OCI-M1 (cell line): Measurements from ENCODE around the gene ISCA2.
A peak's percentile ranks its signal among the peaks of the same experiment; 100 is the strongest.

Experiments used
- DNase-seq: peaks from one replicate; lab custom pipeline; 2025; lab: John Stamatoyannopoulos, UW

The ISCA2 gene

DNA sequence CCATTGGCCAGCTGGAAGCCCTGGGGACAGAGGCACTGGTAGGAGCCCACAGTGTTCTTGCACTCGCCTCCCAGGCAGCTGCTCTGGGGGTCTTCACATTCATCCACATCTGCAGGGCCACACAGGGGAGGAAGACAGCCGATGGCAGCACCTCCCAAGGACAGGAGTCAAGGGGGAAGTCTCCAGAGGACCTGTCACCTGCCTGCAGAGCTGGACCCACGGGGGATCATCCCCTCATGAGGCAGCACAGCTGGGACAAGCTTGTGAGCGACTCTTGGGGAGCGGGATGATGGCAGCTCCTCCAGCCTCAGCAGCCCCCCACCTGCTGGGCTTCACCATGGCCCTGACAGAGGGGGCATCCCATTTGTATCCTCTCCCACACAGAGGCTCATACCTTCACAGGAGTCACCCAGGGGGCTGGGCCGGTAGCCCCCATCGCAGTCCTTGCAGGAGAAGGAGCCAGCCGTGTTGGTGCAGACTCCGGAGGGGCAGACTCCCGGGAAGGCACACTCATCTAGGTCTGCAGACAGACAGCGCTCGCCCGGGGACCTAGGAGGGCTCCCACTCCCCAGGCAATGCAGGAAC lies 15.4 kb downstream of the ISCA2 start:
- no peak for DNase-seq

DNA sequence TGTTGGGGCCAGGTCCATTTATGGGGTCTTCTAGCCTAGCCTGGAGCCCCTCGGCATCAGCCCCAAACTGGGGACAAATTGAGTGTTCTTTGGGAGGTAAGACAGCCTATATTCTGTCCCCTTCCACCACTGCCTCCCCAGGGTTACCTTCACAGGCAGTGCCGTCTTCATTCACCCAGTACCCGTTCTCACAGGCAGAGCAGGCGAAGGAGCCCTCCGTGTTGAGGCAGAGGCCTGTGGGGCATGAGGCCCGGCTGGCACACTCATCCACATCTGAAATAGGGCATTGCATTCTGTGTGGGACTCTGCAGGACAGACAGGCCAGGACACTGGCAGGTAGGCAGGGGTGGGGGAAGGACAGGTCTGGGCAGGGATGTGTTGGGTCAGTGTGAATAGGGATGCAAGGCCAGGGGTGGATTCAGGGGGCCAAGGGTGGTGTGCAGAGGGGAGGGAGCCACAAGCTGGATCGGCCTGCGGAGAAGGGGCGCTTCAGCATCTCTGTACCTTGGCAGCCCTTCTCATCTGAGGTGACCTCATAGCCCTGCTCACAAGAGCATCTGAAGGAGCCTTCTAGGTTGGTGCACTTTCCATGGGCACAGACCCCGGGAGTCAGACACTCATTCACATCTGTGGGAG lies 16.1 kb downstream of the ISCA2 start:
- DNase-seq, result no peak

DNA sequence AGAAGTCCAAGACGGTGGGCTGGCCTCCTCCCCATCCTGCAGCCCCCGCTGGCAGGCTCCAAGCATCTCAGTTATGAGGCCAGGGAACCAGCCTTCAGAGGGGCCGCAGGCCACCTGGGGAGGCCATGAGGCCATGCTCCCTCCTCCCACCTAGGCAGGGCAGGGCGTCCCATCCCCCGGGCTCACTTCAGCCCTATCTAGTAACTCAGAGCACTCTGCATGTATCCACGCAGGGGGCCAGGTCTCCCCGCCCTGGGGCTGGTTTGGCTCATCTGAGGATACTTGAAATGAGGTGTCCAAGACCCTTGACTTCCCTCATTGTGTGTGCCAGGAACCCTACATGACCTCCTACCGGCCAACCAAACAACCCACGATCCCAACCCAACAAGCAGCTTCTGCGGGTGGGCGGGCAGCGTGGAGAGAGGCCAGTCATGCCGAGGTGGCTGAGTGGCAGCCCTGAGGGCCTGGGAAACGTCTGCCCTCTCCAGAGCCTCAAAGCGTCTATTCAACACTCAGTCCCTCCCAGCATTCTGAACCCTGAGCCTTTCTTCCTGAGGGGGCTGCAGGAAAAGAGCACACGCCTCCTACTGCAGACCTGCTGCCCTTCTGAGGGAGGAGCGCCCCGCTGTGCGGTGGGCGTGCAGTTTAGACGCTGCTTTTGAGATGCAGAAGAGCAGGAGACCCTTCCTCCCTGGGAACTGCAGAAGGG lies 16.8 kb downstream of the ISCA2 start:
- no peak for DNase-seq

DNA sequence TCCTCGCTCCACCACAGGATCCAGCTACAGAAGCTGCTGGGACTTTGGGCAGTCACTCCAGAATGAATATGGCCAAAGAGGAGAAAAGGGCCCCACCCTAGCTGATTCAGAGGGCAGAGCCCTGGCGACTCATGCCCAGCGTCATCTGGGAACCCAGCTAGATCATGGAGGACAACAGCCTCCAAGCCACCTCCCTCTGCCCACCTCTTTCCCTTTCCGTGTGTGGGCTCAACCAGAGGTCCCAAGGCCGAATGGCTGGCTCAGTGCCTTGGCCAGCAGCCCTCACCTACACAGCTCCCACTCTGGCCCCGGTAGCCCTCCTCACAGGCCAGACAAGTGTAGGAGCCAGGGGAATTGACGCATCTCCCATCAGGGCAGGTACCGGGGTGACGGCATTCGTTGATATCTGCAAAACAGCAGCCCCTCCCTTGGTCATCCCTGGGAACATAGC lies 17.4 kb downstream of the ISCA2 start:
- DNase-seq, result no peak

DNA sequence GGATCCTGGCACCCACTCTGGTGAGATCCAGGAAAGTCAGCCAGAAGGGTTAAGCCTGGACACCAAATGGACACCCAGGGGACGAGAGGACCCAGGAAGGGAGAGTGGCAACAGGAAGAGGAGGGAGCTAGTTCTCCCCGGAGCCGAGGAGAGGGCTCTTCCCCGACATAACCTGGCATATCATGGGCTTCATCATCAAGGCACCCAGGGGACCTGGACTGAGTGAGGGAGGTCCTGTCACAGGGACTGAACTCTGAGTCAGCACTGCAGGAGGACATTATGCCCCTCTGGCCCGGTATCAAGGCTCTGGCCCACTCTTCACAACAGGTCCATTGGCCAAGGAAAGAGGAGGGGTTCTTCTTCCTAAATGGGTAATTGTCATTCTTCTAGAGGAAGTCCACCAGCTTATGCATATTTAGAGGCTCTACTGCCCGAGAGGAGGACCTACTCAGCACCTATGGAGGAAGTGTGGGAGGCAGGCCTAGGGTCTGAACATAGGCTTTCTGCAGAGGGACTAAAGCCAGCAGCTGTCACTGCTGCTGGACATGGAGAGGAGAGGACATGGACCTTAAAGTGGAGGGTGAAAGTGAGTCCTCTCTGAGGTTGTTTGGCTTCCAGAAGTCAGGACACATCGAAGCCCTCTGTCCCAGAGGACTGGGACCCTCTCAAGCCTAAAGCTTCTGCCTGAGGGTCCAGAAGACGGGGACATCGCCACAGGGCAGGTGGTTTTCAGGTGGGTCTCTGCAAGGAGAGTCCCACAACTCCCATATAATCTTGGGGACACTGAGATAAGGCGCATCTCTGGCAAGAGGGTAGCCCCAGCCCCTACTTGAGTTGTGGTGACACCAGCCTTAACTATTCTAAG lies 18.6 kb downstream of the ISCA2 start:
- DNase-seq, result no peak

DNA sequence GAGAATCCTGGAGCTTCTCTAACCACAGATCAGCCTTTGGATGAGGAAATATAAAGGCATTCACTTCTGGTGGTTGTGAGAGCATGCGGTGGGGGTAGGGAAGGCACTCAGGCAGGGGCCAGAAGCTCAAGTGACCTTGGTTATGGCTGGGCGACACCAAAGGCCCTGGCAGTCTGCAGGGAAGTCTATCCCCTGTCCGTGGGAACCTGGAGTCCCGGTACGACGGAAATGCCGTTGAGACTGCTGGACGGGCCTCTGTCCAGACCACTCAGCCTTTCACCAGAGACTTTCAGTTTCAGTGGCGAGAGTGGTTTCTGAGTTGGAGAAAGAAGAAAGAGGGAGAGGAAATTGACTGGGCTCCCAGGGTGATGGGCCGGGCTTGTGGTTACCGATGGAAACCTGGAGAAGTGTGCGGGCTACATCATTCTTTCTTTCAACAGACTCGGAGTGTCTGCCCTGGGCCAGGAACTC lies 20.9 kb downstream of the ISCA2 start:
- peak; percentile 71 for DNase-seq

DNA sequence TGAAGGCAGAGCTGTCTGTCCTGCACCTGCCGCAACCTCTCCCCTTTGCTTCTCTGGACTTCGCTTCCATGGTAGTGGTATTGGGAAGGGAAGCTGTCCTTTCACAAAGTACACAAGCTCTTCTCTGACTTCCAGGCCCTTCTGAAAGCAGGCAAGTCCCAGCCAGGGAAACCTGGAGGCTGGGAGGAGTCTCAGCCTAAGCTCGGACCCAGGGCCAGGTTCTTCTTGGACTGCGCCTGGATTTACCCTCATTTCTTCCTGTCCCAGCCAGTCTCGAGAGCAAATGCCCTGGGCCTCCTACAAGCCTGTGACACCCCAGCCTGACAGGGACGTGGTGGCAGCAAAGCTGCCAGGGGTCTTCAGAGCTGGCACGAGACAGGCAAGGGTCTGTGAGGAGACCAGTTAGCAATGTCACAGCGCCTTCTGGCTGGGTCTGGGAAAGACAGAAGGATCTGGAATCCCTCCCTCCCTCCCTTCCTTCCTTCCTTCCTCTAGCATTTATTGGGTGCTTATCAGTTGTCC lies 22.4 kb downstream of the ISCA2 start:
- DNase-seq, result no peak

DNA sequence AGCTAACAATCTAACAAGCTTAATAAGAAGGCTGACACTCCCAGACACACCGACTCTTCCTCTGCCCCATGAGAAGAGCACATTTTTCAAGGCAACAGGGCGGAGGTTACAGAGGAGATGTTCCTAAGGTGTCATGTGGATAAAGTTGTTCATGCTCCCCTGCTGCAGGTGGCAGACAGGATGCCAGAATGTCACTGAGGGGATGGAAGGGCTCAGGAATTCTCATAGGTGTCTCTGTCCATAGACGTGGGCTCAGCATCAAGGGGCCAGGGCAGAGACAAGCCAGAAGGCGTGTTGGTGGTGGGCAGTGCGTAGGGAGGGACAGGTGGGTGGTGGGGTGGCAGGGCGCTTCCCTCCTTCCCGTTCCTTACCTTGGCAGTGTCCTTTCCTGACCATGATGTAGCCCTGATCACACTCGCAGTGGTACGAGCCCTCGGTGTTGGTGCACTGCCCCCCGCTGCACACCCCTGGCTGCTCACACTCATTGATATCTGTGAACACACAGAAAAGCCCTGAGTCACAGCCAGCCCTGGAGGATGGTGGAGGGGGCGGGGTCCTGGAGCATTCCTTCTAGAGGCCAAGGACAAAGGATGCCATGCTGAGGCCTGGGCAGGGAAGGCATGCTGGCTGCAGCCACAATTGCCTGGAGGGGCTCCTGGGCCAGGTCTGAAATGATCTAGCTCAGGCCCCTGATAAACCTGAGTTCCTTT lies 23.0 kb downstream of the ISCA2 start:
- no peak for DNase-seq

DNA sequence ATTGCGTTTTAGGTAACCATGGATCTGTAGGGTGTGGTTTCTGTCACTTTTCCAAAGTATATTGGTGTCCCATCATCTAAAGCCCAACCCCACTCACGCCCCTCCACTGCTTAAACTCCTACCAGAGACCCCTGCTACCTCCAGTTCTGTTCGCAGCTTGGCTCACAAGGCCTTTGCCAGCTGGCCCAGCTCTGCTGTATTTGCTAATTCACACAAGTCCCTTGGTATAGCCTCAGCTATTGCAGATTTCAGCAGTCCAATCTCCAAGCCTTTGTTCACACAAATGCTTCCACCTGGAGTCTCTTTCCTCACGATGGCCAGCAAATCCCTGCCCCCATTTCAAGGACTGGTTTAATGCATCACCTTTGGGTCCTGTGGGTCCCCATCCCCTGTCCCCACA lies 24.2 kb downstream of the ISCA2 start:
- DNase-seq, result no peak

DNA sequence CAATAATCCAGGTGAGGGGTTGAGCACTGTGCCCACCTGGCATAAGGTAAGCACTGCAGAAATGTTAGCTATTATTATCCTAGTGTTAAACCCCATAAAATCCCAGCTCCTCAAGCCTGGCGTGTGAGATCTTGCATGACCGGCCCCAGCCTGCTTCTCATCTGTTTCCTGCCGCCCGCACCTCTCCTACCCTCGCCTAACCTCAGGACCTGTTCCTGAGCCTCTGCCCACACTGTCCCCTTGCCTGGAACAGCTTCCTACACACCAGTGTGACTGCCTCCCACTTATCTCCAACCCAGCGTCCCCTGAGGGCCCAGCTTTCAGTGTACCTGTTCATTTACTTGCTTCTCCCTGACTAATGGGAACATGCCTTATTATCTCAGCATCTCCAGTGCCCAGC lies 24.7 kb downstream of the ISCA2 start:
- no peak for DNase-seq

DNA sequence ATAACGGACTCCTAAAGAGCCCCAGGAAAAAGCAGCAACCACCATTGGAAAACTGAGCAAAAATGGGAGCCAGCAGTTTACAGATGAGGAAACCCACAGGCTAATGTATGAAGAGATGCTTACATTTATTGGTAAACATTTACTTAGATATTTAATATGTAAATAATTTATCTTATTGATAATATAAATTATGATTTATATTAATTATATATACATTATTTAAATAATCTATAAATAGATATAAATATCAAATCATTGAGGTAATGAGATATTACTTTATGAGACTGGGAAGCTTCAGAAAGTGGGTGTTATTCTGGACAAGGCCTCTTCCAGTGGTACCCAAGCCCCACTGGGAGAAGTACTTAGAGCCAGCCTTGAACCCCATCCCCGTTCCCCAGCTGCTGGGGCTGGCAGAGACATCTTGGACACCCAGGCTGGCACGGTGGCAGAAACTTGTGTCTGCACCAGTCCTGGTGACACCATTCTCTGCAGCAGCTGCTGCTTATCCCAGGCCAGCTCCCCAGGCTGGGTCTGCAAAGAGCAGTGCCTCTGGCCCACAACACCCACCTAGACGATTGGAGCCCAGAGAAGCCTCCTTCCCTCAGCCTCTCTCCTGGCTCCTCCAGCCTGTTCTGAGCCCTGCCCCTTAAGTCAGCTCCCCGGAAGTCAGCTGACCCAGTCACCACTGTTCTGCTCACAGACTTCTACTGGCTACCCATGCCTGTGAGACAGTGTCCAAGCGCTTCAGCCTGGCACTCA lies 25.9 kb downstream of the ISCA2 start:
- DNase-seq, result no peak

DNA sequence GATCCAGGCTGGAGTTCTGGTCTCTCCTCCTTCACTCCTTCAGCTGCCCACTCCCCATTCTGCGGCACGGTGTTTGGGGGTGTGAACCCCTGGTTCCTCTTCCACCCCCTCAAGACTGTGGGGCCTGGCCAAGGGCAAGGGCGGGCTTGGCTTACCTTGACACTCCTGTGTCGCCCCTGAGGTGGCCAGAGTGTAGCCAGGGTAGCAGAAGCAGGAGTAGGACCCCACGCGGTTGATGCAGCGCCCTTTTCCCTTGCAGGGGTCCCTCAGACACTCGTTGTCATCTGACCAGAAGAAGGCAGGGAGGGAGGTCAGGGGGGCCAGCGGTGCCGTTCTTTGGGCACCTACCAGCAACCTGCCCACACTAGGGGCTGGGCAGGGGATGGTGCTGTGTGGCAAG lies 28.2 kb downstream of the ISCA2 start:
- no peak for DNase-seq

DNA sequence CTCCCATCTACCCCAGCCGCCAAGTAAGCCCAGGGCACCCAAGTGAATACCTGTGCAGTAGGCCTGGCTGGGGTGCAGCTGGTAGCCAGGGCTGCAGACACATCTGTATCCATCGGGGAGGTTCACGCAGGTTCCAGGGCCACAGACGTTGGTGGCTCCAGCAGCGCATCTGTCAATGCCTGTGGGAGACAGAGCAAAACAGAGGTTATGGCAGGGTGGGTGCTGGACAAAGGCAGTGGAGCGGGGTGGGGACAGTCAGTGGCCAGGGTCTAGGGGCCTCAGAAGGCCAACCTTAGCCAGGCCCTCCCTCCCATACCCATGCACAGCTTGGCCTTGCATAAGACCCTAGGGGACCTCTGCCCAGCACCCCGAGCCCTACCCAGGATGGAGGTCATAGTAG lies 29.2 kb downstream of the ISCA2 start:
- no peak for DNase-seq

DNA sequence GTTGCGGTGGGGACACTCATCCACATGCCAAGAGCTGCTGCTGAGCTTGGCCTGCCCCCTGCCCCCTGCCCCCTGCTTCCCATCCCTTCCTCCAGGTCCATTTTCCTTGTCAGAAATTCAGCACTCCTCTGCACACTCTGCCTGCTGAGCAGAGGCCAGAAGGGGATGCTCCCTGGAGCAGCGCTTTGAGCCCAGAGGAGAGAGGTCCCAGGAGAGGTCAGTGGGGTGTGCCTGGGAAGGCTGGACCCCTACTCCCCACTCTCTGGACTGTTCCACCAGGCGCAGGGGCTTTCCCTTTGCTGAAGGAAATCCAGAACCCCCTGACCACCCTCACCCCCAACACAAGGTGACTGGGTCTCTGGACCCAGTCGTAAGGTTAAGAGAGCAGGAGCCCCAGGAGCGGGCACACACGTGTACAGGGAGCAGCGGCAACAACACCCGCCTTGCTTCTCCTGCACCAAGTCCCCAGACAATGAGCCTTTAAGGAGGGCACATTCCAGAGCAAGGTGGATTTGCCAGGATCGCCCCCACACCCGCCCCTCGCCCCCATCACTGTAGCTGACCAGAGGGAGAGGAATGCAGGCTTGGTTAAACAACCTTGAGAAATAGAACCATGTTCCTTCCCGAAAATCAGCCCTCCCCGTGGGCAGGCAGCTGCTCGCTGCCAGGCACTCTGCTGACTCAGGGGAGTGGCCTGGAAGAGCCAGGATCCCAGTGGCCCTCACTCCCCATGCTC lies 30.7 kb downstream of the ISCA2 start:
- no peak for DNase-seq

DNA sequence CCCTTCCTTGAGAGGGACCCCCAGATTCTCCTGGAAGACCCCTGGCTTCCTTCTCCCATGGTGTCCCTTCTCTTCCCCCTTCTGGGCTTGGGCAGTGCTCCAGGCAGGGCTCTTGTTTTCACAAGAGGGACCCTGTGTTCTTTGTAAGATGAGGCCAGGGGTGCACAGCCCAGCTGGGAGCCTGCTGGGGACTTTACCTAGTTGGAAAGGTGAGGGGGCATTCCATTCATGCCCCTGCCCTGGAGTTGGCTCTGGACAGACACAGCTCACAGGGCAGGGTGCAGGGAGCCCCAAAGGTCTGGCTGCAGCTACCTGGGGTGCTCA lies 31.2 kb downstream of the ISCA2 start:
- no peak for DNase-seq

DNA sequence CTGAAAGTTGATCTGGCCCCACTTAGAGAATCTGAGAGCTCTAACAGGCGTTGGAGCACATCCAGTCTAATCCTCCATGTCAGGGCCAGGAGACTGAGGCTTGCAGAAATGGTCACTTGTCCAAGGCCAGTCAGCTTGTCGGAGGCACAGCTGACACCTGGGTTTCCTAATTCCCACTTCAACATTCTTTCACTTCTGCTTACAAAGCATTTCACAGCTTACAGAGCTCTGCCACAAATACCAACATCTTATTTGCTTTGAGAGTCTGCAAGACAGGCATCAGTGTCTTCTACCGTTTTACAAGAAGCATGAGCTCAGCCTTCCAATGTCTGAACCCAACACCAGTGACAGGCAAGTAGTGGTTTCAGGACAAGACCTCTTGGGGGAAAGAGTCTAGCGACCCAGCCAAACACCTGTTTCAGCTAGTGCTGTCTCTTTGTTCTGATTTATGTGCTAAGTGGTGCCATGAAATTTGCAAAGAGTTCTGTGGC lies 31.8 kb downstream of the ISCA2 start:
- DNase-seq, result no peak

DNA sequence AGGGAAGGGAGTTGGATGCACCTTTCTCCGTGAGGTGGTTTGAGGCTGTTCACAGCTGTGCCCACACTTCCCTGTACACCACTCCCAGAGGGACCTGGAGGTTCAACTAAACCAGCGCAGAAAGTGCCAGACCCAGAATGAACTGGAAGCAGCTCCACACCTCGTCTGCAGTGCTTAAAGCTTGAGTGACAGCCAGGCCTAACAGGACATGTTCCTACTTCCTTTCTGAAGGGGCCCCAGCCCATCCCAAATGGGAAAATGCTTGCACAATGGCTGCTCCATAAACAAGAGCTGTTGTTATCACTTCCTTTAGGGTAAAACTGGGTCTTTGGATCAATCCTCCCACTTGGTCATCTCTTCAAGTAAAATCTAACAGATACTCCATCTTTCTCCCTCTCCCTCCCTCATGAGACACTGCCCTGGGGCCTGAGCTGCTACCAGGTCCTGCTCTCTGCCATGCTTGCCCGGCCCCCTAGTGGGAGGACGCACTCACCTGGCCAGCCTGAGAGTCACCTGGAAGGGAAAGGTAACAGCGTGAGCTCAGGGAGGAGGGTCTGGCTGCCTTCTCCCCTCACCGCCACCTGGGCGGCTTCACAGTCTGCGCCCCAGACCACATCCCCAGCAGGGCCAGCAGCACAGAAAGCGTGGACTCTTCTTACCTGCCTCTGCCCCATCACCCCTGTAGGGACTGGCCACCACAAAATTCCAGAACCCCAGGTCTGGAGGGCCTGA lies 33.5 kb downstream of the ISCA2 start:
- DNase-seq, result no peak

DNA sequence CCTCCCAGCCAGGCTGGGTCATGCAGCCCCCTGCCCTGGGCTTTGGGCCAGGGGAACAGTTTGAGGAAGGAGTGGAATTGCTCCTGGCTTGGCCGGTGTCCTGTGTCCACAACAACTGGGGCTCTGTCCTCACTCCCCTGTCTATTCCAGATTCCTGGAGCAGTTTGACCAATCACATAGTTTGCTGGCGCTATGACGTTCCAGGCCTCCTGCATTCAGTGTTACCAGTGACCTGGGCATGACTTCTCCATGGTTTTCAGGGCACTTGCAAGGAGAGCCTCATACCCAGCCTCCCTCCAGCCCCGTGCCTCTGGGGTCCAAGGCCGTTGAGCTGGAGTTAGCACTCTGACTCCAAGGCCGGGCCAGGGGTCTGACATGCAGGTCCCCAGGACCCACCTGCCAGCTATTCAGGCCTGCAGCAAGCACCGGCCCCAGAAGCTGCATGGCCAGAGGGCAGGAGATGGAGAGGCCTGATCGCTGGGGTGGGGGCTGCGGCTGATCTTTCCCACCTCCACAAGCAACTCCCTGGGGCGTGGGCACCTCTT lies 34.2 kb downstream of the ISCA2 start:
- DNase-seq, result no peak

DNA sequence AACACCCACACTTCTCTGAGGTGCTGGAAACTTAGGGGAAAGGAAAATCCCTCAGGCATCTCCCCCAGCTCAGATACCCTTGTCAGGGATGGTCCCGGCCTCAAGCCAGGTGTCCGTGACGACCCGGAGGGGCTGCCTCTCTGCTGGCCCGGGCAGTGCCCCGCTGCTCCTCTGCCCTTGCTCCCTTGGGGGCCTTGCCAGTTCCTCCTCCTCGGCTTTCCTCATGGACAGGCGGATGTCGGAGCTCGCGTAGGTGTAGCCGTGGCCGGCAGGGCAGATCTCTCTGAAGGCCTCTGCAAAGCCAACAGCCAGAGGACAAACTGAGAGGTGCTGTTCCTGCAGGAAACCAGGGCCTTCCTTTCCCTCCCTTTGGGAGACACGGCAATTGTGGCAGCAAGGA lies 34.8 kb downstream of the ISCA2 start:
- no peak for DNase-seq
